NCI-H2196 treated with DMSO at 0.1 percent for 48 hours (cell line): Measurements from ENCODE around the gene MRPS22.
A peak's percentile ranks its signal among the peaks of the same experiment; 100 is the strongest.

ENCODE experiments used
- DNase-seq: peaks from one replicate; lab custom pipeline; 2025; ENCODE audit not compliant: unreplicated experiment; lab: John Stamatoyannopoulos, UW

MRPS22 gene

GRCh38 chr3:139311557-139311956, 32.3 kb upstream of the MRPS22 start:
- no peak for DNase-seq

DNA sequence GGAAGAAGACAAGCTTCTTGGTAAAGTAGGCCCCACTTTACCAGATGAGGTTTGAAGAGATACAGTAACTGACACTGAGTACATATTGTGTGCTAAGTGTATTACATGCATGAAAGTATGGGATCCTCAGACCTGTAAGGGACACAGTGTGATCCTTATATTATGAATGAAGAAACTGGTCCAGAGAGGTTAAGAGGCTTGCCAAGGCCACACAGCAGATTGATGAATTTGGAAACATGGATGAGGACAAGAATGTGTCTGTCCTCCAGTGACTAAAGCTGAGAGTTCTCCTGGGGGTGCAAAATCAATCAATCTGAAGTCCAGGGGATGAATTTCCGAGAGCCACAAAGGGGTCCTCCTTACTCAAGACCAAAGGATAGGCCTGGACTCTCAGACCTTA, 31.4 kb upstream of the MRPS22 start:
- DNase-seq: no peak

- DNase-seq: no peak
Measured at GRCh38 chr3:139312959-139313358, 30.9 kb upstream of the MRPS22 start.

DNA sequence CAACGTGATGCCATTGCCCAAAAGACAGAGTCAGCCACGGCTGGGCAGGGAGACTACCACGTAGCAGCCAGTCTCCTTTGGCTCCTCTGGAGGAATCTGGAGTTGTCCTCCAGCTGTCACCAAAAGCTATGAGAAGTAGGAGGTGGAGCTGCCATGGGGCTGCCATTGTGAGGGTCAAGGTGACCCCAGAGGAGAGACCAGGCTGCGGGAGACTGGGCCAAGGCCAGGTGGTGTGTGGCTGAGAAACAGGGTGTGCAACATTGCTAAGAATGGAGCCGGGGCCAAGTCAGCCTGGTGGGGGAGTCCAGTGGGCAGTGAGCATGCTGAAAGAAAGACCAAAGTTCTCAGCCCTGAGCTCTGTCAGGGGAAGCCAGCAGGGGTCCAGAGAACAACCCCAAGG, 29.9 kb upstream of the MRPS22 start:
- DNase-seq: no peak

- no peak for DNase-seq
Measured at GRCh38 chr3:139317215-139317614, 26.6 kb upstream of the MRPS22 start.

GRCh38 chr3:139317660-139318430, 26.0 kb upstream of the MRPS22 start:
- no peak for DNase-seq

- DNase-seq: no peak
Measured at GRCh38 chr3:139318431-139318816, 25.4 kb upstream of the MRPS22 start.

DNA sequence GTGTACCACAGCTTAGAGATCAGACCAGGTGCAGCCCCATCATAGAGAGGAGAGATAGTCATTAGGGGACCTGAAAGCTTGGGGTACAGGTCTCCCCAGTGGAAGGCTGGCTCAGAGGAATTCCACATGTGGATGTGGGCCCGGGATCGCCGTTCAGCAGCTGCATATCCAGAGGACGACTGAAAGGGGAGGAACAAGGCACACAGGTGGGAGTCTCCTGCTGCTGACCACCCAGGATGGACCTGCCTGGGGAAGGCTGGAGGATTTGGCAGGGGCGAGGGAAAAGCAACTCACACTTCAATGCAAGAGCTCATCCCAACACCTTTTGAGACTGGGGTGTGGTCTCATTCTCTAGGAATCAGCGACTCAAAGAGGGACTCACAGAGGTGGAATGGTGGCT, 25.0 kb upstream of the MRPS22 start:
- DNase-seq: no peak

DNA sequence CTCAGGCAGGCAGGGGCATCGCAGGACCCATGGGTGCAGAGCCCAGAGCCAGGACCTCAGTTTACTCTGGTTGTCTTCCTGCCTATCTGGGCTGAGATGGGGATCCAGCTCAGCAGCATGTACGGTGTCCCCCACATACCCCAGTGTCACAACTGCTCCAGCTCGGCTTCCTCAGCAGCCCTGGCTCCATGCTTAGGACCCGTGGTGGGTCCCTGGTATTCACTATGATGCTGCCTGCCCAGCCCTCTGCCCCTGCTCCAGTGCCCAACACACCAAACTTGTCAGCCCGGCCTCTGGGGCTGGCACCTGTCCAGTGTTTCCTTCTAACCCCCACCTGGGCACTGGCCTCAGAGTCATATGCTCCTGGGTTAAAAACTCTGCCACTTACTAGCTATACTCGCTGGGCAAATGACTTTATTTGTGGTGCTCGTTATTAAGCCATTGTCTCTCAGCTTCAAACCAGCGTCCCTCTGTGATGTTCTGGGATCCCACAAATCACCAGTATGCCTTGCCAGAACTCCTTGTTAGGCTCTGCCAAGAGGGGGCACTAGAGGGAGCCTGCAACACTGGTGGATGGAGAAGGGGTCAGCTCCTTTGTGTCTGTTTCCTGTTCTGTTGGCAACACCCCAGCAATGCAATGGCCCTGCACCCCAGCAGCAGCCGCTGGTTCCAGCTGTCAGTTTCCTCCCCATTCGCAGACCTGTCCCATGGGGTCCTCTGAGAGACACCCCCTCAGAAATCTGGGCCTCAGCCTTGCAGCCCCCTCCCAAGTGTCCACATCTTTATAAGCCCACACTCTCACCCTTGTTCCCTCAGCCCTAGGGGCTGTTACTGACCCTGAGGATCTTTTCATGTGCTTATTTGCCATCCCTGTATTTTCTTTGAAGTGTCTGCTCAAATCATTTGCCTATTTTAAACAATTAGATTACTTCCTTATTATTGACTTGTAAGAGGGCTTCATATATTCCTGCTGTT, 24.1 kb upstream of the MRPS22 start:
- no peak for DNase-seq

- DNase-seq: no peak
Measured at GRCh38 chr3:139320551-139321309, 23.1 kb upstream of the MRPS22 start.

DNA sequence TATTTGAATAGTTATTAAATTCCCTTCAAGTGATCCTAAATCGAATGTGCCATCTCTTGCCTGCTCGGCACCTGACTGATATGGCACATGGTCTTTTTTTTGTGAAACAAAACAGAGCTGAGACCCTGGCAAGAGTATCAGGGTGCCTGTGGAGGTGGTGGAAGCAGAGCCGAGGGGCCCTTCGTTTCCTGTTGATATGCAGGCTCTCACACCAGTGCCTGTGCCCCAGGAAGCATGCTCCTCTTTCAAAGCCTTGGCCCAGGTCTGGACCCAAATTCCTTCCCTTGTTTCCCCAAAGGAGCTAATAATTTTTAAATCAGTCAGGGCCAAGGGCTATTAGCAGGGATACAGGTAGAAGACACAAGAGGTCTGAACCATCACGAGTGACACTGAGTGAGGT, 21.5 kb upstream of the MRPS22 start:
- DNase-seq: no peak

GRCh38 chr3:139323146-139323545, 20.7 kb upstream of the MRPS22 start:
- DNase-seq: no peak

DNA sequence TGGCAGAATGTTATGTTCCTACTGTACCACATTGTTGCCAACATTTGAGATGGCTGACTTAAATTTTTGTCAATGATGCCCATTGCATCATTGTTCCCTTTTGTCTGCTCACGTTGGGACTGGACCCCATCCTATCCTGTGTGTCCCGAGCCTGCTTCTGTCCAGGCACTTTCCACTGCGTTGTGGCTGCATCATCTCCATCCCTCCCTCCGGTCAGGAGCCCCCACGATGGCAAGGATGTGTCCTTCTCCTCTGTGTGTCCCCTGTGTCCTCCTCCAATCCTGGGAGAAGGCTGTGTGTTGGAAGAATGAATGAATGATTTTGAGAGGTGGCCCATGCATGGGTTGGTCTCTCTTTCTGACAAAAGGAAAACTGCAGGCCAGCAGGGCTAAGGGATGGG, 19.4 kb upstream of the MRPS22 start:
- DNase-seq: no peak

DNA sequence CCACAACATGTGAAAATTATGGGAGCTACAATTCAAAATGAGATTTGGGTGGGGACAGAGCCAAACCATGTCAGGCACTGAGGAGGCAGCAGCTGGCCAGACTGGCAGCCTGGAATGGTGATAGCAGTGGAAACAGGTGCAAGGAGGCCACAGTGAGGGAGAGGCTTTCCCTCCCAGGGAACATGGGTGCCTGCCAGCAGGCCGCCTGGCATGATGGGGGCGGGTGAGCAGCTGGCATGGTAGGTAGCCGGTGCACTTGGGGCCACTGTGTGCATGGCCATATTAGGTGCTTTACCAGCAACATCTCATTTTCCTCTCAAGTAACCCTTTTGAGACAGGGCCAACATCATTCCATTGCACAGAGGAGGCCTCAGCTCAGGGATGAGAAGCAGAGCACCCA, 18.3 kb upstream of the MRPS22 start:
- DNase-seq: no peak

- DNase-seq: no peak
Measured at GRCh38 chr3:139326131-139326530, 17.7 kb upstream of the MRPS22 start.

DNA sequence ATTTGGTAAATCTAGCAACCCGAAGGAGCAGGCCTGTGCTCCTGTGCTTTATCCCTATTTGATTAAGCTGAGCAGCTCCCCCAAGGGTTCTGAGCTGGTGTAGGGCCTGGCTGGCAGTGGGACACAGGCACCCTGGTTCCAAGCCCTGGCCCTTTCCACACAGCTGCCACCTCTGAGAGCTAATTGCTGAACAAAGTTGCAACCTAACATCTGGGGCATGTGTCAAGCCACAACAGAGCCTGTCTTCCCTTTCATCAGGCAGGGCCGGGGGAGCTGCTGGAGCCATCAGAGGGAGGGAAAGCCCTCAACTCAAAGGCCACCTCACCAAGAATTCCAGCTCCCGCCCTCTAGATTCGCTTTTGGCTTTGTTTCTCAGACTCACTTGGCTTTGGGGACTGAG, 17.1 kb upstream of the MRPS22 start:
- no peak for DNase-seq

- no peak for DNase-seq
Measured at GRCh38 chr3:139327231-139327630, 16.6 kb upstream of the MRPS22 start.

DNA sequence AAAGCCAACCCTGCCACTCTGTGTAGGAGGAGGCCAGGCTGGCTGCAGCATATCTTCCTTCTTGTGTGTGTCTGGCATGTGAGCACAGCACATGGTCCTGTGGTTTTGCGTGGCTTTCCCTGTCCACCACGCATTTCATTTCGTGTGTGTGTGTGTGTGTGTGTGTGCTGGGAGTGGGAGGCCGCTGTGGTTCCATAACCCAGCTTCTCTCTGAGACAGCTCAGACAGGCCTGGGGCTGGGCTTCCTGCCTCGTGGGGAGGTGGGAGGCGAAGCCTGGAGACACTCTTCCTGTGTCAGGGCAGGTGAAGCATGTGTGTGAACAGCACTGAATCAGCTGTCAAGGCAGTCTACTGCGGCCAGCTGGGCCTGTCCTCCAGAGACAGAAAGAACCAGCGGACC, 16.0 kb upstream of the MRPS22 start:
- no peak for DNase-seq

DNA sequence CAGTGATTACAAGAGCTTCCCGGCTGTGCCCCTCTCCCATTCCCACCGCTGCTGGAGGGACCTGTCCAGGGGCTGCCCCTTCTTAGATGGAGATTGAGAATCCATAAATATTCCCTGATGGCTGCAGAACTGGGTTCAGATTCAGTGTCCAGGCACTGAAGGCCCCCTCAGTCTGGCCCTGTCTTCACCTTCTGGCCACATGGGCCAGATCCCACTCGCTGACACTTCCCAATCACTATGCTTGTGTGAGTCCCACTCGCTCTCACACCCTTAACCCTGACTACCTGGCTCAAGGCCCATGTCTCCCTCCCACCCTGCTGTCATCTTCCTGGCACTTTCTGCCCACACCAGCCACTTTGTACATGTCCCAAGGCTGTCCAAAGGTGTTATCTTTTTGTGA, 15.5 kb upstream of the MRPS22 start:
- no peak for DNase-seq

GRCh38 chr3:139329364-139329850, 14.4 kb upstream of the MRPS22 start:
- DNase-seq: peak; percentile 81

DNA sequence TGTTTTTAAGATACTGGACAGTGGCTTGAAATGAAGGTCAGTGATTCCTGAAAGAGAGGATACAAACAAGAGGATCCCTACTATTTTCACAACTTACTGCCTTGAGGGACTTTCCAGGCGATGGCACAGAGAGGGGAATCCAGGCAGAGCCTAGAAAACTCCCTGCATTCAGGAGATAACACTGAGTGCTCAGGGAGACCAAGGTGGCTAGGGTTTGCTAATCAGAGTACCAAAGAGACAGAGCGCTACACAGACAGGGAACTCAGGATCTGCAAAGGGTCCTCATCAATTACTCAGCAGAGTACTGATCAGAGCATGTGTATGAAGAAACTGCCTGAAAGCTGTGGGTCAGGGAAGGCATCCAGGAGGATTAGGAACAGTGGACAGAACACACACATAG, 11.7 kb upstream of the MRPS22 start:
- DNase-seq: no peak
